WTC11 (cell line): ENCODE data around the gene RND1.

Source experiments
- CBFB ChIP-seq: sonication (generic); formaldehyde crosslinking; IDR thresholded peaks from 2 replicates; pipeline ENCODE4 v1.8.1; 2022; ENCODE audit warnings: mild to moderate bottlenecking, low read depth, missing genetic modification reagents
- CREM ChIP-seq: sonication (generic); formaldehyde crosslinking; IDR thresholded peaks from 2 replicates; pipeline ENCODE4 v1.8.1; 2022; ENCODE audit warnings: mild to moderate bottlenecking, missing genetic modification reagents, moderate library complexity
- ESRRA ChIP-seq: sonication (generic); formaldehyde crosslinking; IDR thresholded peaks from 2 replicates; pipeline ENCODE4 v1.8.1; 2022; ENCODE audit warnings: mild to moderate bottlenecking, missing genetic modification reagents, borderline replicate concordance
- FOXK1 ChIP-seq: sonication (generic); formaldehyde crosslinking; IDR thresholded peaks from 2 replicates; pipeline ENCODE4 v1.8.0; 2022; ENCODE audit warnings: mild to moderate bottlenecking, moderate library complexity, missing genetic modification reagents
- FOXP4 ChIP-seq: sonication (generic); formaldehyde crosslinking; IDR thresholded peaks from 2 replicates; pipeline ENCODE4 v1.8.0; 2022; ENCODE audit warnings: mild to moderate bottlenecking, missing genetic modification reagents
- KAT7 ChIP-seq: sonication (generic); formaldehyde crosslinking; IDR thresholded peaks from 2 replicates; pipeline ENCODE4 v1.8.1; 2023; ENCODE audit warnings: missing genetic modification reagents, mild to moderate bottlenecking, borderline replicate concordance
- SMAD3 ChIP-seq: sonication (generic); formaldehyde crosslinking; IDR thresholded peaks from 2 replicates; pipeline ENCODE4 v1.8.0; 2022; ENCODE audit warnings: missing genetic modification reagents, mild to moderate bottlenecking, borderline replicate concordance
- ZNF219 ChIP-seq: sonication (generic); formaldehyde crosslinking; IDR thresholded peaks from 2 replicates; pipeline ENCODE4 v1.8.0; 2023; ENCODE audit warnings: missing genetic modification reagents, mild to moderate bottlenecking, borderline replicate concordance
- ZSCAN18 ChIP-seq: fragments of 250-450 bp; sonication (Bioruptor Pico); IDR thresholded peaks from 2 replicates; pipeline ENCODE4 v2.1.2; 2022; ENCODE audit warnings: mild to moderate bottlenecking, moderate library complexity
- TF ChIP-seq, protein P1 (sequence below): fragments of 200-600 bp; IDR thresholded peaks from 2 replicates; pipeline ENCODE4 v1.8.0; 2022; ENCODE audit warnings: antibody characterized with exemption
- TF ChIP-seq, protein P2 (sequence below): sonication (generic); formaldehyde crosslinking; IDR thresholded peaks from 2 replicates; pipeline ENCODE4 v1.8.1; 2022; ENCODE audit warnings: low read depth, mild to moderate bottlenecking, moderate library complexity, missing genetic modification reagents, borderline replicate concordance
- TF ChIP-seq, protein P3 (sequence below): sonication (generic); formaldehyde crosslinking; IDR thresholded peaks from 2 replicates; pipeline ENCODE4 v1.8.1; 2023; ENCODE audit warnings: mild to moderate bottlenecking, missing genetic modification reagents, moderate library complexity
- TF ChIP-seq, protein P4 (sequence below): sonication (generic); formaldehyde crosslinking; IDR thresholded peaks from 2 replicates; pipeline ENCODE4 v1.8.0; 2022; ENCODE audit warnings: mild to moderate bottlenecking, missing genetic modification reagents
- TF ChIP-seq, protein P5 (sequence below): sonication (generic); formaldehyde crosslinking; IDR thresholded peaks from 2 replicates; pipeline ENCODE4 v1.8.1; 2022; ENCODE audit warnings: low read depth, missing genetic modification reagents, borderline replicate concordance

- TF ChIP-seq, protein P1, sequence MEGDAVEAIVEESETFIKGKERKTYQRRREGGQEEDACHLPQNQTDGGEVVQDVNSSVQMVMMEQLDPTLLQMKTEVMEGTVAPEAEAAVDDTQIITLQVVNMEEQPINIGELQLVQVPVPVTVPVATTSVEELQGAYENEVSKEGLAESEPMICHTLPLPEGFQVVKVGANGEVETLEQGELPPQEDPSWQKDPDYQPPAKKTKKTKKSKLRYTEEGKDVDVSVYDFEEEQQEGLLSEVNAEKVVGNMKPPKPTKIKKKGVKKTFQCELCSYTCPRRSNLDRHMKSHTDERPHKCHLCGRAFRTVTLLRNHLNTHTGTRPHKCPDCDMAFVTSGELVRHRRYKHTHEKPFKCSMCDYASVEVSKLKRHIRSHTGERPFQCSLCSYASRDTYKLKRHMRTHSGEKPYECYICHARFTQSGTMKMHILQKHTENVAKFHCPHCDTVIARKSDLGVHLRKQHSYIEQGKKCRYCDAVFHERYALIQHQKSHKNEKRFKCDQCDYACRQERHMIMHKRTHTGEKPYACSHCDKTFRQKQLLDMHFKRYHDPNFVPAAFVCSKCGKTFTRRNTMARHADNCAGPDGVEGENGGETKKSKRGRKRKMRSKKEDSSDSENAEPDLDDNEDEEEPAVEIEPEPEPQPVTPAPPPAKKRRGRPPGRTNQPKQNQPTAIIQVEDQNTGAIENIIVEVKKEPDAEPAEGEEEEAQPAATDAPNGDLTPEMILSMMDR: peak; percentile 92
- TF ChIP-seq KAT7 (CRISPR knock-in tag) (no peak), FOXK1 (CRISPR knock-in tag) (no peak), FOXP4 (peak; percentile 23; the same call in 1 of the 2 replicates), CREM (CRISPR knock-in tag) (0 out of 2 replicates have a peak, but pooled peaks have one; percentile 41), ZNF219 (CRISPR knock-in tag) (no peak), ESRRA (CRISPR knock-in tag) (no peak), SMAD3 (CRISPR knock-in tag) (no peak), ZSCAN18 (CRISPR knock-in tag) (no peak), CBFB (CRISPR knock-in tag) (no peak)
- TF ChIP-seq, protein P2, sequence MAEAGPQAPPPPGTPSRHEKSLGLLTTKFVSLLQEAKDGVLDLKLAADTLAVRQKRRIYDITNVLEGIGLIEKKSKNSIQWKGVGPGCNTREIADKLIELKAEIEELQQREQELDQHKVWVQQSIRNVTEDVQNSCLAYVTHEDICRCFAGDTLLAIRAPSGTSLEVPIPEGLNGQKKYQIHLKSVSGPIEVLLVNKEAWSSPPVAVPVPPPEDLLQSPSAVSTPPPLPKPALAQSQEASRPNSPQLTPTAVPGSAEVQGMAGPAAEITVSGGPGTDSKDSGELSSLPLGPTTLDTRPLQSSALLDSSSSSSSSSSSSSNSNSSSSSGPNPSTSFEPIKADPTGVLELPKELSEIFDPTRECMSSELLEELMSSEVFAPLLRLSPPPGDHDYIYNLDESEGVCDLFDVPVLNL (CRISPR knock-in tag): no peak
- TF ChIP-seq, protein P3, sequence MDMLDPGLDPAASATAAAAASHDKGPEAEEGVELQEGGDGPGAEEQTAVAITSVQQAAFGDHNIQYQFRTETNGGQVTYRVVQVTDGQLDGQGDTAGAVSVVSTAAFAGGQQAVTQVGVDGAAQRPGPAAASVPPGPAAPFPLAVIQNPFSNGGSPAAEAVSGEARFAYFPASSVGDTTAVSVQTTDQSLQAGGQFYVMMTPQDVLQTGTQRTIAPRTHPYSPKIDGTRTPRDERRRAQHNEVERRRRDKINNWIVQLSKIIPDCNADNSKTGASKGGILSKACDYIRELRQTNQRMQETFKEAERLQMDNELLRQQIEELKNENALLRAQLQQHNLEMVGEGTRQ (CRISPR knock-in tag): no peak; the same call in 1 of the 2 replicates
- TF ChIP-seq, protein P4, sequence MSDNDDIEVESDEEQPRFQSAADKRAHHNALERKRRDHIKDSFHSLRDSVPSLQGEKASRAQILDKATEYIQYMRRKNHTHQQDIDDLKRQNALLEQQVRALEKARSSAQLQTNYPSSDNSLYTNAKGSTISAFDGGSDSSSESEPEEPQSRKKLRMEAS (CRISPR knock-in tag): no peak
- TF ChIP-seq, protein P5, sequence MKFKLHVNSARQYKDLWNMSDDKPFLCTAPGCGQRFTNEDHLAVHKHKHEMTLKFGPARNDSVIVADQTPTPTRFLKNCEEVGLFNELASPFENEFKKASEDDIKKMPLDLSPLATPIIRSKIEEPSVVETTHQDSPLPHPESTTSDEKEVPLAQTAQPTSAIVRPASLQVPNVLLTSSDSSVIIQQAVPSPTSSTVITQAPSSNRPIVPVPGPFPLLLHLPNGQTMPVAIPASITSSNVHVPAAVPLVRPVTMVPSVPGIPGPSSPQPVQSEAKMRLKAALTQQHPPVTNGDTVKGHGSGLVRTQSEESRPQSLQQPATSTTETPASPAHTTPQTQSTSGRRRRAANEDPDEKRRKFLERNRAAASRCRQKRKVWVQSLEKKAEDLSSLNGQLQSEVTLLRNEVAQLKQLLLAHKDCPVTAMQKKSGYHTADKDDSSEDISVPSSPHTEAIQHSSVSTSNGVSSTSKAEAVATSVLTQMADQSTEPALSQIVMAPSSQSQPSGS: no peak
These were observed 51.2 kb downstream of the RND1 start for GRCh38 chr12:48814262-48815125.
